ENCODE measurements around the gene HSD17B12.

- TF ChIP-seq CTCF (IDR thresholded peaks at IDR 0.05; ENCODE audit: low read length), result no peak
- no peak for TF ChIP-seq EZH2 (optimal IDR thresholded peaks at IDR 0.05; ENCODE audit: low read depth, low read length)
These were observed 107.9 kb downstream of the HSD17B12 start for GRCh38 chr11:43788421-43788820.

All from MM.1S (cell line).